ENCODE results near the gene TBC1D20.

The TBC1D20 gene

DNA sequence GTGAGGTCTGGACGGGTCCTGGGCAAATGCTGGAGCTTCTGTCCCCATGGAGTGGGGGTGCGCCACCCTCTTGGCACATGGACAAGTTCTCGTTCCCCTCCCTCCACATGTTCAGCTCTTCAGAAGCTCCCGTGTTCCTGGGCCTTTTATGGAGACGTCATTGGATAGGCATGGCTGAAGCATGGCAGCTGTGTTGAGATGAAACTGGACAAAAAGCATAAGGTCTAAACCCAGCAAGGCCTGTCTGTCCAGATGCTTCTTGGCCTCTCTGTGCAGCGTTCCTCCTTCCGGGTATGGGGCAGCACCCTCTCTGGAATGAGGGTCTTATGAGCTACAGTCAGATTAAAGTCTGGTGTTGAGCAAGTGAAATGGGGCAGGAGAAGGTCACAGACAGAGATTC is 26.8 kb downstream of the TBC1D20 start:
- no peaks in the 10 kb centered on the region for H3K27me3 Mint-ChIP-seq
- H3K4me3 Mint-ChIP-seq = no peak overlapping the region
- peaks cover 95% of the 10 kb centered on the region for H3K4me1 Mint-ChIP-seq (ENCODE audit: low read depth)
- H3K9me3 Mint-ChIP-seq = no peaks in the 10 kb centered on the region
- no peak for DNase-seq
- peaks cover 96% of the 10 kb centered on the region for H3K36me3 Mint-ChIP-seq (ENCODE audit: low read depth)
- H3K27ac Mint-ChIP-seq = no peak overlapping the region

DNA sequence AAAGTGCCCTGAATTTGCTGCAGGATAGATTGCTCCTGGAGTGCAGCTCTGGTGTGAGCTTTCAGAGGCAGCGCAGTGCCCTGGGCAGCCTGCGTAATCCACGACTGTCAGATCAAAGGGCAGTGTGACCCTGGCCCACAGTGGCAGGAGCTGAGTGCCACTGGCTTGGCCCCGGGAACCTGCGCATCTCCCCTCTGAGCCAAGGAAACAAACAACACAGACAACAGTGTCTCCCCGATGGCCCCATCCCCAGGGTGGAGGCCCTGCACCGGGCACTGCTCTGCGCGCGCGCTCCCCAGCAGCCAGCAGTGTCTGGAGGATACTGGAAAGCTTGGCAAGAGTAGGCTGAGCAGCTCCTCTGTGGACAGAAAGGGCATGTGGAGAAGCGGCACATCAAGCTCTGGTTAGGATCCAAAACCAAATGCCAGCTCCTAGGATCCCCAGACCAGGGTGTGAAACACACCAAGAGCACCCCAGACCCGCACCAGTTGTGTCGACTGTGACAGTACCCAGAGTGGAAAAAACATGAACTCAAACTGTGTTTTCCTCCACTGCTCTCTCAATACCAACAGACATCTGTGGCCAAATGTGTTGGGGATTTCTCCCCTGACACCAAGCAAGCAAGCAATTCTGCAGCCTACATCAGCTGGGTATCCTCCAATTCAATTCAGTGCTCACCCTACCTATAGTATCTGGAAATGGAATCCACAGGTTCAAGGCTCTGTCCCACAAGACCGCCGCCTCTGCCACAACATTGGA is 27.5 kb downstream of the TBC1D20 start:
- Mint-ChIP-seq H3K9me3 (no peaks in the 10 kb centered on the region), H3K4me3 (peak overlapping the region; percentile 50), H3K36me3 (ENCODE audit: low read depth) (peaks cover 96% of the 10 kb centered on the region), H3K4me1 (ENCODE audit: low read depth) (peaks cover 93% of the 10 kb centered on the region), H3K27ac (peak overlapping the region; percentile 93), H3K27me3 (no peaks in the 10 kb centered on the region)
- no peak for DNase-seq

DNA sequence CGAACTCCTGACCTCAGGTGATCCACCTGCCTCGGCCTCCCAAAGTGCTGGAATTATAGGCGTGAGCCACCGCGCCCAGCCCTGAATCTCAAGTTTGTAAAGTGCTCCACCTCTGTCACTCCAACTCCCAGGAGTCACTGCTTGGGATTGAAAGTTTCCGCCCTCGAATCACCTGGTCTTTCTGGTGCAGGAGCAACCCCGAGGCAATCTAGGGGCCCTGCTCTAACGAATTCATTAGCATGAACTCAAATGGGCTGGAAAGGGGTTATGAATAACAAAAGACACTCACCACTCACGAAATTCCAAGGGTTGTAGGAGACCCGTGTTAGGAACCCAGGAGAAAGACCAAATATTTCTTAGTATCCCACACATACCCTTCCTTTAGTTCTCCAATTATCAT is 28.1 kb downstream of the TBC1D20 start:
- DNase-seq = no peak
- no peaks in the 10 kb centered on the region for H3K27me3 Mint-ChIP-seq
- peaks cover 87% of the 10 kb centered on the region for H3K4me1 Mint-ChIP-seq (ENCODE audit: low read depth)
- H3K27ac Mint-ChIP-seq = peak overlapping the region; percentile 93
- H3K4me3 Mint-ChIP-seq = peak overlapping the region; percentile 50
- peaks cover 96% of the 10 kb centered on the region for H3K36me3 Mint-ChIP-seq (ENCODE audit: low read depth)
- H3K9me3 Mint-ChIP-seq = no peaks in the 10 kb centered on the region

DNA sequence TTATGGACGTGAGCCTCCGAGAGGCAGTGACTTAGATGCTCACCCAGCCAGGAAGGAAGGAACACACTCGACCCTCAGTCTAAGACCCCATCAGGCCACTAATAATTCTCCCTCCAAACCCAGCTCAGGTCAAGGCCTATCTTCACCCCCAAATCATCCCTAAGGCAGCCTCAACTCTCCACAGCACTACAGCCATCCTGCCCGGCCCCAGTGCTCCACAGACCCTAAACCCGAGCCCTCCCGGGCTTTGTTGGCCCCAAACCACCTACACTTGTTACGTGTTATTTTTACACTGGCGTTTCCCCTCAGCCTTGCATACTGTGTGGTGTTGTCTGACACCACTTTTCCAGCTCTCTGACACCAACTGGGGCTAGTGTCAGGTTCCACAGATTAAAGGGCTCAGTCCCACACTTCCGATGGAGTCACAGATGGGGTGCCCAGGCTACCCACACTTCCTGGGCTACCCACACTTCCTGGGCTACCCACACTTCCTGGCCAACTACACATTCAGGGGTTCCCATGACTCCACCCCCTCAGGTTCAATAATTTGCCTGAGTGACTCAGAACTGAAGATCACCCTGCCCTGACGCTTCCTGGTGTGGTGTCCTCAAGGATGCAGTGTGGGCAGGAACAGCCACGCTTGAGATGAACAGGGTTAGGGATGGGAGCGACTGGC is 28.9 kb downstream of the TBC1D20 start:
- H3K4me1 Mint-ChIP-seq (ENCODE audit: low read depth) = peaks cover 79% of the 10 kb centered on the region
- no peaks in the 10 kb centered on the region for H3K9me3 Mint-ChIP-seq

DNA sequence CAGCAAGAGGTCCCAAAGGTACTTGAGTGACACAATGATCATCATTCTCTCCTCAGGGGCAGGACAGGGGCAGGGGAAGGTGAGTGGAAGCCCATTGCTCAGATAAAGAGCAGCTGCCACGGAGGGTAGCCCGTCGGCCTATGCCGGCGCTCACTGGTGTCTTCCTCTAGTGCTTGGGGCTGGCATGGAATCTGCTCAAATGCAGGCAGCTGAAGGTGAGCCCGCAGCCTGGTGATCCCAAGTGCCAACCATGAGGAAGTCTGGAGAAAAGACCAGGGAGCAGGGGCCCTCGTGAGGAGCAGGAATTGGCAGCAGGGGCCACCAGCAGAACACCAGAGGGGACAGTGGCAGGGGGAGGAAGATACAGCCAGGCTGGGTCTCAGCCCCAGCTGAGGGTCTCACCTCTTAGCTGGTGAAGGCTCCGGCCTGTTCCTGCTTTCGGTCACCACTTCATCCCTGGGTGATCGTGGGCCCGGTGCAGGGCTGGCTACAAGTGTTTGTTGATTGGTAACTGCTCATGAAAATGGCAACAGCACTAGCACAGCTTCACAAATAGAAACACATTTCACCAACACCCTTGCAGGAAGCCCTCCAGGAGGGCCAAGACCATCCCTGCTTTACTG is 29.5 kb downstream of the TBC1D20 start:
- H3K4me3 Mint-ChIP-seq = peak overlapping the region; percentile 50
- no peaks in the 10 kb centered on the region for H3K9me3 Mint-ChIP-seq
- peaks cover 96% of the 10 kb centered on the region for H3K36me3 Mint-ChIP-seq (ENCODE audit: low read depth)
- H3K27me3 Mint-ChIP-seq = no peaks in the 10 kb centered on the region
- no peak for DNase-seq
- H3K4me1 Mint-ChIP-seq (ENCODE audit: low read depth) = peaks cover 74% of the 10 kb centered on the region
- H3K27ac Mint-ChIP-seq = peak overlapping the region; percentile 93

More for the DNA sequence above, 28.9 kb downstream of the TBC1D20 start:
- Mint-ChIP-seq H3K27ac (peak overlapping the region; percentile 93), H3K4me3 (peak overlapping the region; percentile 50), H3K27me3 (no peaks in the 10 kb centered on the region), H3K36me3 (ENCODE audit: low read depth) (peaks cover 96% of the 10 kb centered on the region)
- peak; percentile 79 for DNase-seq

DNA sequence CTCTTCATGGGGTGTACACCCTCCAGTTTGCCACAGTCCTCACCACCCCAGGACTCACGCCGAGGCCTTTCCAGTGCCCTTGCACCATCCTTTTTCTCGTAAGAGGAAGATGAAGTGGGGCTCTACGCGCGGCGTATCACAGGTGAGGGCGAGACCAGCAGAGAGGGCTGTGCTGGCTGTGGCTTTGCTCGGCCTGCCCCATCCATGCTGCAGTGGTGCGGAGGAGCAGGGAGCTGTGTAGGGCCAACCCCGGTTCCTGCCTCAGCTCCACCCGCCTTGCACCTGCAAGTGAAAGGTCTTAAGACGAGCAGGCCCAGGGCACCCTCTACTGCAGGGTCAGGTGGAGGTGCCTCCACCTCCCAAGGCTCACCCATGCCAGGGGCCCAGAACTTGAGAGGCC is 30.1 kb downstream of the TBC1D20 start:
- no peaks in the 10 kb centered on the region for H3K27me3 Mint-ChIP-seq
- no peaks in the 10 kb centered on the region for H3K9me3 Mint-ChIP-seq
- DNase-seq = peak; percentile 31
- H3K4me1 Mint-ChIP-seq (ENCODE audit: low read depth) = peaks cover 72% of the 10 kb centered on the region
- H3K4me3 Mint-ChIP-seq = no peak overlapping the region
- peaks cover 96% of the 10 kb centered on the region for H3K36me3 Mint-ChIP-seq (ENCODE audit: low read depth)
- peak overlapping the region; percentile 93 for H3K27ac Mint-ChIP-seq

DNA sequence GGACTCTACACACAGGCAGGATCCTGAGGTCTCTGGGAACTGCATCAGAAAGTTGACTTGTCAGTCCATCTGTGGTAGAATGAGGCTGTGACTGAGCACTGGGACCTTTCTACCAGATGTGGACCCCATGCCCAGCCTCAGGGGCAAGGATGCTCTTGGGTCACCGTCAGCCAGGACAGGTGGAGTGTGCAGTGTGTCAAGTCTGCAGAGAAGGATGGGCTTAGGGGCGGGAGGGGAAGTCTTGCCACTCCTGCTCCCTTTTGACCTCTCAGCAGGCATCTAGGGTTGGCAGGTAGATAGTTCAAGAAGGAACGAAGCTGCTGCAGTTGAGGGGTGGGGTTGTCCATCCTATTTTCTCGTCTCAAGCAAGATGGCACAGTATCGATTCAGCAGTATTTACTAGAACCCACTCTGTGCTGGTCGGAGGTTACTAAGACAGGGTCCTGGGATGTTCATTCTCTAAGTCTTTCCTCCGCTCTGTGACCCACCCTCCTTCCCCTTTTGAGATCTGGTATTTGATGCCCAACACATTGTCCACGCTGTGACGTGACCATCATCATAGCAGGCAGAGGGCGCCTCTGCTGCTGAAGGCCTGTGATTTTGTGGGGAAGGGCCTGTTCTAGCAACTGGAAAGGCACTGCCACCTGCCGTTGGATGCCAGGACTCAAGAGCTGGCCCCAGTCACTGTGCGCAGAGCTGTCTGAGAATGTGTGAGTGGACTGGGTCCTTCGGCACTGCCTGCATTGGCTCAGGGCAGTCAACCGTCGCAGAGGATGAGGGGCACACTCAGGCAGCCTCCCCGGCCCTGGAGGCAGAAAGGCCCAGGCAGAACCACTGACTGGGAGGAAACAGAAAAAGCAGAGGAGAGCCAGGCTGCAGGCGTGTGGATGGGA is 31.1 kb downstream of the TBC1D20 start:
- peaks cover 95% of the 10 kb centered on the region for H3K36me3 Mint-ChIP-seq (ENCODE audit: low read depth)
- peaks cover 74% of the 10 kb centered on the region for H3K4me1 Mint-ChIP-seq (ENCODE audit: low read depth)

DNA sequence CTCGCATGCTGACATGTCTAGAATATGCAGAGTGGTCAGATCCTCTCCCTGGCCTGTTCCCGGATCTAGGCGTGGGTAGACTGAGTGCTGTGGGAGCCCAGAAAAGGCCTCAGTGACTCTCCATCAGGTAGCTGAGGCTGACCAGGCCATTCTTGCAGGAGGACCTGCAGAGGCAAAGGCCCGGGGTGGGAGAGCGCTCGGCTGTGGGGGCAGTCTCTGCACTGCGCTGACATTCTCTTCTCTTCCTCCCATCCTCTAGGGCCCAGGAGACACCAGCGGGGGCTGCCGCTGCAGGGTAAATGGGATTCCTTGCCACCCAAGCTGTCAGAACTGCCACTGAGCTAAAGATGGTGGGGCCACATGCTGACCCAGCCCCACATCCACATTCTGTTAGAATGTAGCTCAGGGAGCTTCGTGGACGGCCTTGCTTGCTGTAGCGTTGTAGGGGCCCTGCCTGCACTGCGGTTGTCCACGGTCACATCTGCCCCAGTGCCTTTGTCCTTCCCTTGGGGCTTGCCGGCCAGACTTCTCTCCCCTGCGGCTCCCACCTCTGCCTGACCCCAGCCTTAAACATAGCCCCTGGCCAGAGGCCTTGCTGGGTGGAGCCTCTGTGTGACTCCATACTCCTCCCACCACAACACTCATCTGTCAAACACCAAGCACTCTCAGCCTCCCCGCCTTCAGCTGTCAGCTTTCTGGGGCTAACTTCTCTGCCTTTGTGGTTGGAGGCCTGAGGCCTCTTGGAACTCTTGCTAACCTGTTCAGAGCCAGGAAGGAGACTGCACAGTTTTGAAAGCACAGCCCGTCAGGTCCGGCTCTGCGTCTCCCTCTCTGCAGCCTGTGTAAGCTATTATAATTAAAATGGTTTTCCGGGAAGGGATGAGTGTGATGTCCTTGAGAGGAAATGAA is 32.0 kb downstream of the TBC1D20 start:
- H3K4me1 Mint-ChIP-seq (ENCODE audit: low read depth) = peaks cover 73% of the 10 kb centered on the region
- H3K36me3 Mint-ChIP-seq (ENCODE audit: low read depth) = peaks cover 95% of the 10 kb centered on the region
- DNase-seq = no peak
- peak overlapping the region; percentile 93 for H3K27ac Mint-ChIP-seq
- no peaks in the 10 kb centered on the region for H3K9me3 Mint-ChIP-seq
- no peak overlapping the region for H3K4me3 Mint-ChIP-seq
- no peaks in the 10 kb centered on the region for H3K27me3 Mint-ChIP-seq

More for the DNA sequence above, 31.1 kb downstream of the TBC1D20 start:
- peak overlapping the region; percentile 93 for H3K27ac Mint-ChIP-seq
- H3K9me3 Mint-ChIP-seq = no peaks in the 10 kb centered on the region
- peak; percentile 47 for DNase-seq
- H3K4me3 Mint-ChIP-seq = no peak overlapping the region
- no peaks in the 10 kb centered on the region for H3K27me3 Mint-ChIP-seq

DNA sequence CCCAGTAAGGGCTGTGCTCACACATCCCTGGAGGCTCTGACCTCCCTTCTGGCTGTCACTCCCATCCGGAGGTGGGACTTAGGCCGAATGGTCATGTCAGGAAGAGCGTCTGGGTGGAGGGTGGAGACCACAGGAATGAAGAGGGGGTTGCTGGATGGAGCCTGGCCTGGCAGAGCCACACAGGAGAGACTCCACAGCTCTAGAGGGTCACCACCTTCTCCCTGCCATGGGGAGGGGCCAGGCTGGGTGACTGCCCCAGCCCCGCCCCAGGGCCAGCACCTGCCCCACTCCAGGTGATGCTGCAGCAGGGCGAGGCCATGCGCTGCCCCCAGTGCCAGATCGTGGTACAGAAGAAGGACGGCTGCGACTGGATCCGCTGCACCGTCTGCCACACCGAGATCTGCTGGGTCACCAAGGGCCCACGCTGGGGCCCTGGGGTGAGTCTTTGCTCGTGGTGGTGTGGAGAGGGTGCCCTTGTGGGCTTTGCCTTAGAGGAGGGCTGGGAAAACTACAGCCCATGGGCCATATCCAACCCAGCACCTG is 33.6 kb downstream of the TBC1D20 start:
- Mint-ChIP-seq H3K27me3 (no peaks in the 10 kb centered on the region), H3K36me3 (ENCODE audit: low read depth) (peaks cover 97% of the 10 kb centered on the region), H3K4me3 (no peak overlapping the region), H3K4me1 (ENCODE audit: low read depth) (peaks cover 63% of the 10 kb centered on the region), H3K27ac (peak overlapping the region; percentile 73), H3K9me3 (no peaks in the 10 kb centered on the region)
- no peak for DNase-seq

DNA sequence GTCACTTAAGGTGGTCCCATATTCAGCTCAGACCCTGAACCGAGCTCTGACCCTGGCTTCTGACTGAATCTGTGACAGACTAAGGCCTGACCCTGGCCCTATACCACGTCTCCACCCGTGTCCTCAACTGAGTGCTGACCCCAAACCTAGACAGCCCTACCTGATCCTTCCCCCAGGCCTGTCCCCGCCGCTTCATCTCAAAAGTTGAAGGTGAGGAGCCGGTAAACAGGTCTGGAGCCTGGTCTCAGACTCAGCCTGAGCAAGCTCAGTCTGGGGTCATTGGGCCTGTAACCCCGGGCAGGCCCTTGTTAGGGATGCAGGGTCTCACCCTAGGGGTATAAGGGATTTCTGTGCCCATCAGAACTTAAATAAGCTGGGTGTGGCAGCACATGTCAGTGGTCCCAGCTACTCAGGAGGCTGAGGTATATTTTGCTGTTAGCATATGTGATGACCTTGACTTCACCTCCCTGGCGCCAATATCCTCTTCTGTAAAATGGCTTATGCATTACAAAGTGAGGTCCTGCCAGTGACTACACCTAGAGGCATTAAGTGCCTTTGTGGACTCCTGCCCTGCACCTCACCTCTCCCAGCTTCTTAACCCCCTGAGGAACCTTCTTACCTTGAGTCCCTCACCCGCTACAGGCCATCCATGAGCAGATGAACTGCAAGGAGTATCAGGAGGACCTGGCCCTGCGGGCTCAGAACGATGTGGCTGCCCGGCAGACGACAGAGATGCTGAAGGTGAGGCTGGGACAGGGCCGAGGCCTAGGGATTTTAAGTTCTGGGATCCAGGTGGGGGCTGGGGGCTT is 34.3 kb downstream of the TBC1D20 start:
- H3K4me3 Mint-ChIP-seq = no peak overlapping the region
- peaks cover 95% of the 10 kb centered on the region for H3K36me3 Mint-ChIP-seq (ENCODE audit: low read depth)
- no peak for DNase-seq
- H3K4me1 Mint-ChIP-seq (ENCODE audit: low read depth) = peaks cover 56% of the 10 kb centered on the region
- H3K9me3 Mint-ChIP-seq = no peaks in the 10 kb centered on the region
- no peaks in the 10 kb centered on the region for H3K27me3 Mint-ChIP-seq
- H3K27ac Mint-ChIP-seq = peak overlapping the region; percentile 73

DNA sequence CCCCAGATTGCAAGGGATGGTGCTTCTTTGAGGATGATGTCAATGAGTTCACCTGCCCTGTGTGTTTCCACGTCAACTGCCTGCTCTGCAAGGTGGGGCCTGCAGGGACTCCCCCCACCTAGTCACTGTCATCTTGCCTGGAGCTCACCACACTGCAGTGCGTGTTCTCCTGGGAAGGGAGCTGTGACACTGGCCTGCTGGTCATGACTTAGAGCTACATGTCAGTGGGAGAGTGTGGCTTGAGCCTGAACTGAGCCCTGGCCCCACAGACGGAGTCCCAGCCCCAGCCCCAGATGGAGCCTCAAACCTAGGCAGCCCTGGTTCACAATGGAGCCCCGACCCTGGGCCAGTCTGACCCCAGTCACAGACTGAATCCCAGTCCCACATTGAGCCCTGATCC is 34.9 kb downstream of the TBC1D20 start:
- H3K36me3 Mint-ChIP-seq (ENCODE audit: low read depth) = peaks cover 96% of the 10 kb centered on the region
- no peak for DNase-seq
- no peaks in the 10 kb centered on the region for H3K9me3 Mint-ChIP-seq
- H3K4me1 Mint-ChIP-seq (ENCODE audit: low read depth) = peaks cover 50% of the 10 kb centered on the region
- peak overlapping the region; percentile 52 for H3K27ac Mint-ChIP-seq
- no peak overlapping the region for H3K4me3 Mint-ChIP-seq
- H3K27me3 Mint-ChIP-seq = no peaks in the 10 kb centered on the region

DNA sequence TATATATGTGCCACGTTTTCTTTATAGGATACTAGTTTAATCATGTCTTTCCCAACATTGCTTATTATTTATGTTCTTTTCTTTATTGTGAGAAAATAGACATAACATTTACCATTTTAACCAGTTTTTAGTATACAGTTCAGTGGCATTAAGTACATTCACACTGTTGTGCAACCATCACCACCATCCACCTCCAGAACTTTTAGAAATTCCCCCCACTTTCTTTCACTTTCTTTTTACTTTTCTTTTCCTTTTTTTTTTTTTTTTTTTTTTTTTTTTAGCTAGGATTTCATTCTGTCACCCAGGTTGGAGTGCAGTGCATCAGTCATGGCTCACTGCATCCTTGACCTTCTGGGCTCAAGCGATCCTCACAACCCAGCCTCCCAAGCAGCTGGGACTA is 35.8 kb downstream of the TBC1D20 start:
- Mint-ChIP-seq H3K27me3 (no peaks in the 10 kb centered on the region), H3K27ac (no peak overlapping the region), H3K36me3 (ENCODE audit: low read depth) (peaks cover 96% of the 10 kb centered on the region), H3K4me1 (ENCODE audit: low read depth) (peaks cover 42% of the 10 kb centered on the region), H3K9me3 (no peaks in the 10 kb centered on the region), H3K4me3 (no peak overlapping the region)
- no peak for DNase-seq

Measured in activated T-cell treated with anti-CD3 and anti-CD28 coated beads, Interleukin-2, amount 50 U/mL, for 24 hours (primary cell).